GM12864 (cell line): ENCODE results near the gene LETM1.

ENCODE experiments used
- DNase-seq: peaks from one replicate; pipeline ENCODE4 v3.0.0-alpha.2; 2011; ENCODE audit warnings: low read depth
- H3K4me3 ChIP-seq: 2 replicates; pipeline ENCODE4 v1.5.1; 2011; ENCODE audit warnings: mild to moderate bottlenecking, low read depth, low read length, control low read depth
- TF ChIP-seq, protein P1 (sequence below): IDR thresholded peaks from 2 replicates; pipeline ENCODE4 v1.5.1; 2011; ENCODE audit warnings: low read depth, mild to moderate bottlenecking, moderate library complexity, low read length, control low read depth, inconsistent platforms; ENCODE audit errors: missing control alignments

LETM1 gene

DNA sequence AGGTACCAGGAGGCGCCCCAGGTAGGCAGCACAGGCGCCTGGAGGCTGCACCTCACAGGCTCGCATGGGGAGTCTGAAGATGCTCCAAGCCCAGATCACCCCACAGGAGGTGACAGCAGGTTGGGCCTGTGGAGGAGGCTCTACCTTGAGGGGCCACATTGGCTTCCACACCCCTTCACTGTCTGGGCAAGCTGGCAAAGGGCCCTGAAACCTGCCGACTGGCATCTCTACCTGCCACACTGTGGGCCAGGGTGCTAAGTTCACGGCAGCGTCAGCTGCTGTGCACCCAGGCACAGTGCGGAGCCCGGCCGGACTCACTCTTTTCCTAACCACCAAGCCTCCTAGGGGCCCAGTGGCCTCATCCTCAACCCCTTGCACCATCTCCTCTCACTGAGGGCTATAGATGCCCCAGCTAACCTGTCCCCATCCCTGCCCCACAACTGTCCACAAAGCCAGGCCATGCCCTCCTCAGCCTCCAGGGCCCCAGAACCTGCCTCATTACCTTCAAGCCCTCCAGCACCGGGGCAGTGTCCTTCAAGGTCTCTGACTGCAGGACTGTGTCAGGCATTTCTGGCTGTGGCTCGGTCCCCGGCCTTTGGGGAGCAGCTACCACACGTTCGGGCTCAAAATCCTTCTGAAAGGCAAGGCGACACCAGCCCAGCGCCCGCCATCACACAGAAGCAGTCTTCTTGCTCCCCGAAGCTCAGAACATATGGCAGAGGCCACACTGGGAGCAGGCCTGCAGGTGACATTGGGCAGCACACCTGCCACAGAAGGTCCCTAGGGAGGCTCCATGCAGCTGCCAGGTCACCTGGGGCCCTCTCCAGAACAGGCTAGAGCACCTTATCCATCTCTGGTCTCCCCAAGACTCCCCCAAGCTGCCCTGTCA, 34.0 kb downstream of the LETM1 start:
- DNase-seq = no peak
- no peak overlapping the region for H3K4me3 ChIP-seq
- TF ChIP-seq, protein P1, sequence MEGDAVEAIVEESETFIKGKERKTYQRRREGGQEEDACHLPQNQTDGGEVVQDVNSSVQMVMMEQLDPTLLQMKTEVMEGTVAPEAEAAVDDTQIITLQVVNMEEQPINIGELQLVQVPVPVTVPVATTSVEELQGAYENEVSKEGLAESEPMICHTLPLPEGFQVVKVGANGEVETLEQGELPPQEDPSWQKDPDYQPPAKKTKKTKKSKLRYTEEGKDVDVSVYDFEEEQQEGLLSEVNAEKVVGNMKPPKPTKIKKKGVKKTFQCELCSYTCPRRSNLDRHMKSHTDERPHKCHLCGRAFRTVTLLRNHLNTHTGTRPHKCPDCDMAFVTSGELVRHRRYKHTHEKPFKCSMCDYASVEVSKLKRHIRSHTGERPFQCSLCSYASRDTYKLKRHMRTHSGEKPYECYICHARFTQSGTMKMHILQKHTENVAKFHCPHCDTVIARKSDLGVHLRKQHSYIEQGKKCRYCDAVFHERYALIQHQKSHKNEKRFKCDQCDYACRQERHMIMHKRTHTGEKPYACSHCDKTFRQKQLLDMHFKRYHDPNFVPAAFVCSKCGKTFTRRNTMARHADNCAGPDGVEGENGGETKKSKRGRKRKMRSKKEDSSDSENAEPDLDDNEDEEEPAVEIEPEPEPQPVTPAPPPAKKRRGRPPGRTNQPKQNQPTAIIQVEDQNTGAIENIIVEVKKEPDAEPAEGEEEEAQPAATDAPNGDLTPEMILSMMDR = no peak

DNA sequence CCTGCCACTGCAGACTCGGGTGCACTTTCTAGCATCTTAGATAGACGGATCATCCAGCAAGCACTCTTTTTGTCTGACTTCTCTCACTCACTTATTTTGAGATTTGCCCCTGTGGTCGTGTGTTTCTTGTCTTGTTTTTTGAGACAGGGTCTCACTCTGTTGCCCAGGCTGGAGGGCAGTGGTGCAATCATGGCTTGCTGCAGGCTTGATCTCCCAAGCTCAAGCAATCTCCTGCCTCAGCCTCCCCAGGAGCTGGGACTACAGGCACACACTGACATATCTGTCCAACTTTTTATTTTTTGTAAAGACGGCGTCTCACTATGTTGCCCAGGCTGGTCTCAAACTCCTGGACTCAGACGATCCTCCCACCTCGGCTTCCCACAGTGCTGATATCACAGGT, 36.1 kb downstream of the LETM1 start:
- TF ChIP-seq, protein P1 = no peak
- no peak overlapping the region for H3K4me3 ChIP-seq
- DNase-seq = no peak

- TF ChIP-seq, protein P1 = no peak
- no peak overlapping the region for H3K4me3 ChIP-seq
- no peak for DNase-seq
Measured at GRCh38 chr4:1819284-1819683, 36.7 kb downstream of the LETM1 start.

DNA sequence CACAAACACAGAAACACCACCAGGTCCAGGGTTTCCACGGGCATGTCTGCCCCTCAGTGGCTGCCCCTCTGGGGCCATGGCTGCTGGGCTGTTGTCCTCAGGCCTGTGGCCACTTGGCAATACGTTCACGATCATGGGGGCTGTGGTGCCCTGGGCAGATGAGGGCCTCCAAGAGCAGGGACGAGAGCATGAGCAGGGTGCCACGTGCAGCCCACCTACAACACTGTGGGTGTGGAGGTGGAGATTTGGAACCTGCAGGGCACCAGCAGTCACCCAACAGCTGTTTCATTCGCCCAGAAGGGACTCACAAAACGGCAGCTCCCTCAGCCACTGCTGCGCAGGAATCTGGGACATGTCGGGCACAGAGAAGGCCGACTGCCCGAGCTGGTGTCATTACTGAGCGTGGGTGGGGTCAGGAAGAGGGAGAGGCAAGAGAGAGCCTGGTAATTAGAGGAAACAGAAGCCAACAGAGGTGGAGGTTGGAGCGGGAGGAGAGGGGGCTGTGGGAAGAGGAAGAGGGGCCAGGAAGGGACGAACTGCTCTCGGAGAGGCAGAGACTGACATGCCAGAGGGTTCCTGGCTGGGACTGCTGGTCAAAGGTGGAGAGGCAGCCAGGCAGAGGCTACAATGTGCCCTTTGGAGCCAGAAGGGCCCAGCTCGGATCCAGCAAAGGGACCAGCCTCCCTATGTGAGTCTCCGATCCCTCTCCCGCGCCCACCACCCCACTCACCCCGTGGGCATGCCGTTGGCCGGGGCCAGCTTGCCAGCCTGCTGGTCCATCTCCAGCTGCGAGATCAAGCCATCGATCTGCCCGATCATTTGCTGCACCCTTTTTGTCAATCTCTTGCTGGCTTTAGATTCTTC, 39.7 kb downstream of the LETM1 start:
- TF ChIP-seq, protein P1 = no peak
- DNase-seq = no peak
- H3K4me3 ChIP-seq = no peak overlapping the region

- DNase-seq = no peak
- TF ChIP-seq, protein P1 = no peak
- no peak overlapping the region for H3K4me3 ChIP-seq
Measured at GRCh38 chr4:1815096-1815996, 40.6 kb downstream of the LETM1 start.

DNA sequence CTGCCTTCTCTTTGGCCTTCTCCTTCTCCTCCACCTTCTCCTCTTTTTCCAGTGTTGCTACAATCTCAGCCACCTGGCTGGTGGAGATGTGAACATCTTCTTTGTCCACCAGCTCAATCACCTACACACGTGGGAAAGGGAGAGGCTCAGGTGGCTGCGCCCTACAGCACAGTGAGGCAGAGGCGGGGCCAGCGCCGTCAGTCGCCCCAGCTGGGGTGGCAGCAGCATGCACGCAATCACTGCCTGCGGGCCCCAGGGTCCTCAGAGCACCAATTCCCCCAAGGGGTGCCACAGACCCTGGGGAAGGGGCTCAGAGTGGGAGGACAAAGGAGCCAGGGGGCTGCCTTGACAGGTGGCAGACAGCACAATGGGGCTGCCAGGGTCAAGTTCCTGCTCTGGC, 41.5 kb downstream of the LETM1 start:
- TF ChIP-seq, protein P1 = no peak
- no peak overlapping the region for H3K4me3 ChIP-seq
- no peak for DNase-seq
